HepG2 (cell line): ENCODE measurements around the gene LENEP. TPM values are rescaled to one million over a fixed set of nuclear protein-coding genes. Genes with fewer than 3 reads are reported as not detected.

Experiments used
- DRAP1 ChIP-seq: IDR thresholded peaks from 2 replicates; pipeline ENCODE4 v1.6.1; 2016; ENCODE audit warnings: missing genetic modification reagents, missing compliant biosample characterization
- ETS1 ChIP-seq: sonication (generic); formaldehyde crosslinking; IDR thresholded peaks from 2 replicates; pipeline ENCODE4 v1.4.0; 2020; ENCODE audit warnings: missing genetic modification reagents
- FIP1L1 ChIP-seq: fragments of 200-400 bp; formaldehyde crosslinking; IDR thresholded peaks from 2 replicates; pipeline ENCODE4 v1.6.1; 2018; ENCODE audit warnings: low read depth, mild to moderate bottlenecking, low read length, moderate library complexity, borderline replicate concordance; ENCODE audit not compliant: insufficient read depth
- FOXO1 ChIP-seq: sonication (generic); formaldehyde crosslinking; IDR thresholded peaks from 2 replicates; pipeline ENCODE4 v1.4.0; 2020; ENCODE audit warnings: missing genetic modification reagents
- KDM3A ChIP-seq: IDR thresholded peaks from 2 replicates; pipeline ENCODE4 v1.6.1; 2018; ENCODE audit warnings: low read depth, missing compliant biosample characterization
- KLF13 ChIP-seq: sonication (generic); formaldehyde crosslinking; IDR thresholded peaks from 2 replicates; pipeline ENCODE4 v1.4.0; 2020; ENCODE audit warnings: mild to moderate bottlenecking, missing genetic modification reagents
- NFKB2 ChIP-seq: sonication (generic); formaldehyde crosslinking; IDR thresholded peaks from 2 replicates; pipeline ENCODE4 v1.4.0; 2020; ENCODE audit warnings: missing genetic modification reagents, borderline replicate concordance
- PAWR ChIP-seq: sonication (generic); formaldehyde crosslinking; IDR thresholded peaks from 2 replicates; pipeline ENCODE4 v1.4.0; 2020; ENCODE audit warnings: missing genetic modification reagents, mild to moderate bottlenecking, borderline replicate concordance
- PBX2 ChIP-seq: IDR thresholded peaks from 2 replicates; pipeline ENCODE4 v1.6.1; 2016; ENCODE audit warnings: control low read depth
- SCMH1 ChIP-seq: sonication (generic); formaldehyde crosslinking; IDR thresholded peaks from 2 replicates; pipeline ENCODE4 v1.9.0; 2021; ENCODE audit warnings: missing genetic modification reagents, mild to moderate bottlenecking, borderline replicate concordance
- ZNF136 ChIP-seq: sonication (generic); formaldehyde crosslinking; IDR thresholded peaks from 2 replicates; pipeline ENCODE4 v1.8.1; 2022; ENCODE audit warnings: low read depth, mild to moderate bottlenecking, moderate library complexity, missing genetic modification reagents
- ZNF3 ChIP-seq: IDR thresholded peaks from 2 replicates; pipeline ENCODE4 v1.7.0; 2017; ENCODE audit warnings: inconsistent platforms
- ZNF607 ChIP-seq: sonication (generic); formaldehyde crosslinking; IDR thresholded peaks from 2 replicates; pipeline ENCODE4 v1.5.1; 2020; ENCODE audit warnings: missing genetic modification reagents, mild to moderate bottlenecking, borderline replicate concordance
- ZNF747 ChIP-seq: sonication (generic); formaldehyde crosslinking; IDR thresholded peaks from 2 replicates; pipeline ENCODE4 v1.8.1; 2023; ENCODE audit warnings: missing genetic modification reagents, mild to moderate bottlenecking, borderline replicate concordance
- ZNF782 ChIP-seq: sonication (generic); formaldehyde crosslinking; IDR thresholded peaks from 2 replicates; pipeline ENCODE4 v1.4.0; 2020; ENCODE audit warnings: missing genetic modification reagents, mild to moderate bottlenecking, borderline replicate concordance
- polyA plus RNA-seq, 8 experiments: library from polyadenylated mRNA; depleted of rRNA in 3 of 8; stranded (reverse) in 7 of 8; unstranded in 1 of 8; fragments of >200 nt; fragmentation: Illumina TruSeq in 4 of 8; extraction: Trizol in 4 of 8; gene quantifications; 2 replicates each; pipeline versions ENCODE4 v1.2.1 to v1.2.3, GENCODE V29; 2011 to 2016; ENCODE audit warnings: low read depth in 4 of 8, missing spikeins in 1 of 8, mixed read lengths in 1 of 8; ENCODE audit not compliant: insufficient read depth in 1 of 8
- total RNA-seq, 5 experiments: library from RNA; depleted of rRNA; stranded (reverse); fragments of >200 nt; fragmentation: Illumina TruSeq; extraction: Trizol; gene quantifications; 2 replicates each; pipeline ENCODE4 v1.2.3, GENCODE V29; 2016; ENCODE audit warnings: low read depth in 1 of 5
- TF ChIP-seq, protein P1 (sequence below), 2 experiments: sonication (generic) in 1 of 2; formaldehyde crosslinking in 1 of 2; IDR thresholded peaks; 2 replicates each; pipeline versions ENCODE4 v1.6.1 to v1.9.0; 2014 to 2022; ENCODE audit warnings: antibody characterized with exemption in 1 of 2, borderline replicate concordance in 1 of 2, inconsistent platforms in 1 of 2, low read depth in 1 of 2, missing genetic modification reagents in 1 of 2
- TF ChIP-seq, protein P2 (sequence below): sonication (generic); formaldehyde crosslinking; IDR thresholded peaks from 2 replicates; pipeline ENCODE4 v1.4.0; 2020; ENCODE audit warnings: missing genetic modification reagents, borderline replicate concordance

LENEP gene
- total and polyA plus RNA-seq, 2 of the 13 experiments (the other 11 are each of a cell fraction or from before 2014, with no cell fraction given) = 0.29 TPM; not detected in 1

DNA sequence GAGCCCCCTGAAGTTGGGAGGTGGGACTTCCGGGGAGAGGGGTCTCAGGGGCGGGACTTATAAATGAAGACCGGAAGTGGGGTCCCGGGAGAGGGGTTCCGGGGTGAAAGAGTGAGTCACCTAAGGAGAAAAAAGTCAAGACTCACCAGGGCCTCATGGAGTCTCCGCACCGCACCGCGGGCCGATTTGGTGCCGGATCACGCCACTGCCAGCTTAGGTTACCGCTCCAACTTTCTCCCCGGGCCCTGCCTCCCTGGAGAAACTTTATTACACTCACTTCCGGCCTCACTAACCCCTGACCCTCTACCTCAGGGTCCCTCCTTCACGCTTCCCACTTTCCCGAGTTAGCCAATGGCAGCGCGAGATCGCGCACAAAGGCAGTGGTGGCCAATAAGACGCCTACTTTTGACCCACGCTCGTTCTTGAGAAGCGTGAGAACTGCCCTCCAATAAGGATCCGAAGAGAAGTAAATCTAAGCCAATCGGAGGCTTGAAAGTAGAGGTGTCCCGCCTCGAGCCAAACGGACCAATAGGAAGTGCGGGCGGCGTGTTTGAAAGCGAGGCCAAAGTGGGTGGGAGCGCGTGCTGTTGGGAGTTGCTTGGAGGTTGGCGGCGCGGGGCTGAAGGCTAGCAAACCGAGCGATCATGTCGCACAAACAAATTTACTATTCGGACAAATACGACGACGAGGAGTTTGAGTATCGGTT lies 19.1 kb upstream of the LENEP start, which contains the start of gene CKS1B (continued):
- TF ChIP-seq ZNF136 (no peak), NFKB2 (CRISPR knock-in tag) (peak; percentile 65; the same call in 1 of the 2 replicates), SCMH1 (CRISPR knock-in tag) (no peak), KLF13 (no peak), FIP1L1 (no peak), DRAP1 (CRISPR knock-in tag) (peak; percentile 56), FOXO1 (CRISPR knock-in tag) (no peak), ZNF3 (CRISPR knock-in tag) (no peak), PBX2 (CRISPR knock-in tag) (no peak), ETS1 (CRISPR knock-in tag) (no peak), ZNF747 (CRISPR knock-in tag) (peak; percentile 41; the same call in 1 of the 2 replicates), ZNF607 (CRISPR knock-in tag) (no peak; the same call in 1 of the 2 replicates), ZNF782 (CRISPR knock-in tag) (no peak), KDM3A (CRISPR knock-in tag) (no peak), PAWR (CRISPR knock-in tag) (no peak)
- TF ChIP-seq, protein P1, sequence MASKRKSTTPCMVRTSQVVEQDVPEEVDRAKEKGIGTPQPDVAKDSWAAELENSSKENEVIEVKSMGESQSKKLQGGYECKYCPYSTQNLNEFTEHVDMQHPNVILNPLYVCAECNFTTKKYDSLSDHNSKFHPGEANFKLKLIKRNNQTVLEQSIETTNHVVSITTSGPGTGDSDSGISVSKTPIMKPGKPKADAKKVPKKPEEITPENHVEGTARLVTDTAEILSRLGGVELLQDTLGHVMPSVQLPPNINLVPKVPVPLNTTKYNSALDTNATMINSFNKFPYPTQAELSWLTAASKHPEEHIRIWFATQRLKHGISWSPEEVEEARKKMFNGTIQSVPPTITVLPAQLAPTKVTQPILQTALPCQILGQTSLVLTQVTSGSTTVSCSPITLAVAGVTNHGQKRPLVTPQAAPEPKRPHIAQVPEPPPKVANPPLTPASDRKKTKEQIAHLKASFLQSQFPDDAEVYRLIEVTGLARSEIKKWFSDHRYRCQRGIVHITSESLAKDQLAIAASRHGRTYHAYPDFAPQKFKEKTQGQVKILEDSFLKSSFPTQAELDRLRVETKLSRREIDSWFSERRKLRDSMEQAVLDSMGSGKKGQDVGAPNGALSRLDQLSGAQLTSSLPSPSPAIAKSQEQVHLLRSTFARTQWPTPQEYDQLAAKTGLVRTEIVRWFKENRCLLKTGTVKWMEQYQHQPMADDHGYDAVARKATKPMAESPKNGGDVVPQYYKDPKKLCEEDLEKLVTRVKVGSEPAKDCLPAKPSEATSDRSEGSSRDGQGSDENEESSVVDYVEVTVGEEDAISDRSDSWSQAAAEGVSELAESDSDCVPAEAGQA (IDR thresholded peaks at IDR 0.05; ENCODE audit: low read depth) = no peak
- TF ChIP-seq, protein P1 (CRISPR knock-in tag; IDR thresholded peaks at IDR 0.05; ENCODE audit: borderline replicate concordance) = no peak
- TF ChIP-seq, protein P2, sequence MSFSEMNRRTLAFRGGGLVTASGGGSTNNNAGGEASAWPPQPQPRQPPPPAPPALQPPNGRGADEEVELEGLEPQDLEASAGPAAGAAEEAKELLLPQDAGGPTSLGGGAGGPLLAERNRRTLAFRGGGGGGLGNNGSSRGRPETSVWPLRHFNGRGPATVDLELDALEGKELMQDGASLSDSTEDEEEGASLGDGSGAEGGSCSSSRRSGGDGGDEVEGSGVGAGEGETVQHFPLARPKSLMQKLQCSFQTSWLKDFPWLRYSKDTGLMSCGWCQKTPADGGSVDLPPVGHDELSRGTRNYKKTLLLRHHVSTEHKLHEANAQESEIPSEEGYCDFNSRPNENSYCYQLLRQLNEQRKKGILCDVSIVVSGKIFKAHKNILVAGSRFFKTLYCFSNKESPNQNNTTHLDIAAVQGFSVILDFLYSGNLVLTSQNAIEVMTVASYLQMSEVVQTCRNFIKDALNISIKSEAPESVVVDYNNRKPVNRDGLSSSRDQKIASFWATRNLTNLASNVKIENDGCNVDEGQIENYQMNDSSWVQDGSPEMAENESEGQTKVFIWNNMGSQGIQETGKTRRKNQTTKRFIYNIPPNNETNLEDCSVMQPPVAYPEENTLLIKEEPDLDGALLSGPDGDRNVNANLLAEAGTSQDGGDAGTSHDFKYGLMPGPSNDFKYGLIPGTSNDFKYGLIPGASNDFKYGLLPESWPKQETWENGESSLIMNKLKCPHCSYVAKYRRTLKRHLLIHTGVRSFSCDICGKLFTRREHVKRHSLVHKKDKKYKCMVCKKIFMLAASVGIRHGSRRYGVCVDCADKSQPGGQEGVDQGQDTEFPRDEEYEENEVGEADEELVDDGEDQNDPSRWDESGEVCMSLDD (CRISPR knock-in tag) = peak; percentile 99; the same call in 1 of the 2 replicates
